Measurements from ENCODE around the gene DEDD2. TPM values are rescaled to one million over a fixed set of nuclear protein-coding genes. Genes with fewer than 3 reads are reported as not detected.

The DEDD2 gene
- total RNA-seq, 1 donor from 2014 or later = 35.6 TPM

- intact Hi-C loops (cut with DNase I) = no loop called here
- no peaks in the 10 kb centered on the region for H3K36me3 ChIP-seq
- TF ChIP-seq CTCF (IDR thresholded peaks at IDR 0.05) = no peak
- H3K4me1 ChIP-seq = peaks cover 14% of the 10 kb centered on the region
- H3K27me3 ChIP-seq (ENCODE audit: low read depth) = peaks cover 58% of the 10 kb centered on the region
- no peaks in the 10 kb centered on the region for H3K9me3 ChIP-seq
- no peak overlapping the region for H3K27ac ChIP-seq
- ATAC-seq (no peak), DNase-seq (no peak)
- H3K4me3 ChIP-seq = no peak overlapping the region
Measured at GRCh38 chr19:42174188-42174587, 43.3 kb downstream of the DEDD2 start.

GRCh38 chr19:42173695-42174094 is 43.8 kb downstream of the DEDD2 start:
- H3K4me1 ChIP-seq = peaks cover 14% of the 10 kb centered on the region
- H3K27me3 ChIP-seq (ENCODE audit: low read depth) = peaks cover 54% of the 10 kb centered on the region
- DNase-seq (no peak), ATAC-seq (no peak)
- H3K27ac ChIP-seq = no peak overlapping the region
- intact Hi-C loops (cut with DNase I) = no loop called here
- no peaks in the 10 kb centered on the region for H3K36me3 ChIP-seq
- H3K4me3 ChIP-seq = no peak overlapping the region
- no peaks in the 10 kb centered on the region for H3K9me3 ChIP-seq
- no peak for TF ChIP-seq CTCF (IDR thresholded peaks at IDR 0.05)

- H3K27ac ChIP-seq = no peak overlapping the region
- H3K9me3 ChIP-seq = no peaks in the 10 kb centered on the region
- H3K27me3 ChIP-seq (ENCODE audit: low read depth) = peaks cover 39% of the 10 kb centered on the region
- H3K4me1 ChIP-seq = peaks cover 13% of the 10 kb centered on the region
- H3K4me3 ChIP-seq = no peak overlapping the region
- ATAC-seq (no peak), DNase-seq (no peak)
- TF ChIP-seq CTCF (IDR thresholded peaks at IDR 0.05) = no peak
- intact Hi-C loops (cut with DNase I) = no loop called here
- H3K36me3 ChIP-seq = no peaks in the 10 kb centered on the region
Measured at GRCh38 chr19:42172261-42172660, 45.2 kb downstream of the DEDD2 start.

- Histone ChIP-seq H3K27ac (no peak overlapping the region), H3K27me3 (ENCODE audit: low read depth) (peaks cover 30% of the 10 kb centered on the region), H3K36me3 (no peaks in the 10 kb centered on the region), H3K4me1 (peaks cover 3% of the 10 kb centered on the region), H3K9me3 (no peaks in the 10 kb centered on the region), H3K4me3 (no peak overlapping the region)
- TF ChIP-seq CTCF (IDR thresholded peaks at IDR 0.05) = no peak
- intact Hi-C loops (cut with DNase I) = no loop called here
- DNase-seq (no peak), ATAC-seq (no peak)
Measured at GRCh38 chr19:42170715-42171114, 46.8 kb downstream of the DEDD2 start.

- TF ChIP-seq CTCF (IDR thresholded peaks at IDR 0.05) = no peak
- intact Hi-C loops (cut with DNase I) = no loop called here
- DNase-seq (no peak), ATAC-seq (no peak)
- H3K9me3 ChIP-seq = no peaks in the 10 kb centered on the region
- no peaks in the 10 kb centered on the region for H3K36me3 ChIP-seq
- no peak overlapping the region for H3K4me3 ChIP-seq
- peaks cover 20% of the 10 kb centered on the region for H3K27me3 ChIP-seq (ENCODE audit: low read depth)
- no peak overlapping the region for H3K27ac ChIP-seq
- no peaks in the 10 kb centered on the region for H3K4me1 ChIP-seq
Measured at GRCh38 chr19:42169486-42170413, 47.7 kb downstream of the DEDD2 start.

Measured in lower lobe of right lung (tissue), 2 donors.